ENCODE measurements around the gene IFT81. TPM values are rescaled to one million over a fixed set of nuclear protein-coding genes. Genes with fewer than 3 reads are reported as not detected.
A peak's percentile ranks its signal among the peaks of the same experiment; 100 is the strongest.

The IFT81 gene
- total RNA-seq, 1 experiment from 2014 or later, result 15.5 TPM

GRCh38 chr12:110100315-110100970 lies 23.7 kb upstream of the IFT81 start:
- BruUV-seq (replicated peaks), result no TSS peak
- ATAC-seq (peak; percentile 84), DNase-seq (ENCODE audit: low read depth, low spot score) (peak; percentile 53)
- ChIA-PET POLR2A (interaction anchor here (0.7 kb wide), 1 partner anchor 122 kb away, joined by 6 read pairs; no protein-coding TSS in a partner anchor), CTCF (interaction anchor here (0.6 to 1.7 kb wide), 6 partner anchors 103 to 432 kb away, joined by 3 to 13 read pairs (median 4); no protein-coding TSS in a partner anchor)
- Histone ChIP-seq H3K27ac (ENCODE audit: low read length) (no peak overlapping the region), H3K4me3 (ENCODE audit: low read depth in 2 of 2, low read length in 2 of 2) (no peak overlapping the region), H3K27me3 (ENCODE audit: control insufficient read depth, insufficient read depth, low read length) (no peaks in the 10 kb centered on the region), H3K9me3 (ENCODE audit: control insufficient read depth, insufficient read depth, low read depth, low read length) (no peaks in the 10 kb centered on the region), H3K36me3 (ENCODE audit: control insufficient read depth, insufficient read depth, low read length) (no peaks in the 10 kb centered on the region), H3K4me1 (ENCODE audit: control insufficient read depth, insufficient read depth, low read length) (peaks cover 6% of the 10 kb centered on the region)
- TF ChIP-seq POLR2AphosphoS5 (IDR thresholded peaks at IDR 0.05; ENCODE audit: low read depth, low read length), result no peak
- no peak for TF ChIP-seq TCF7L2 (IDR thresholded peaks at IDR 0.05; ENCODE audit: low read depth, low read length)
- TF ChIP-seq CTCF (IDR thresholded peaks at IDR 0.05), result peak; percentile 92
- in situ Hi-C loops (cut with HindIII; ENCODE audit: low pct_unique_long_range_greater_than_20kb, low sequenced_read_pairs), result no loop called here
- intact Hi-C loops (cut with micrococcal nuclease; ENCODE audit: unreplicated experiment), result loop anchor here (5.0 to 10.0 kb wide), 2 partner anchors 122 to 184 kb away; partner anchors contain the start of gene ATP2A2

GRCh38 chr12:110102255-110102654 lies 21.9 kb upstream of the IFT81 start:
- Histone ChIP-seq H3K27me3 (ENCODE audit: control insufficient read depth, insufficient read depth, low read length) (no peaks in the 10 kb centered on the region), H3K9me3 (ENCODE audit: control insufficient read depth, insufficient read depth, low read depth, low read length) (no peaks in the 10 kb centered on the region), H3K36me3 (ENCODE audit: control insufficient read depth, insufficient read depth, low read length) (no peaks in the 10 kb centered on the region), H3K4me1 (ENCODE audit: control insufficient read depth, insufficient read depth, low read length) (peaks cover 6% of the 10 kb centered on the region), H3K27ac (ENCODE audit: low read length) (no peak overlapping the region), H3K4me3 (ENCODE audit: low read depth in 2 of 2, low read length in 2 of 2) (no peak overlapping the region)
- ChIA-PET CTCF (interaction anchor here (0.6 to 1.2 kb wide), 2 partner anchors 15 kb away, joined by 3 to 6 read pairs; no protein-coding TSS in a partner anchor), POLR2A (interaction anchor here (0.6 kb wide), 1 partner anchor 186 kb away, joined by 7 read pairs; no protein-coding TSS in a partner anchor)
- ATAC-seq (peak; percentile 69), DNase-seq (ENCODE audit: low read depth, low spot score) (no peak)
- TF ChIP-seq TCF7L2 (IDR thresholded peaks at IDR 0.05; ENCODE audit: low read depth, low read length) (no peak), CTCF (IDR thresholded peaks at IDR 0.05) (peak; percentile 66)
- in situ Hi-C loops (cut with HindIII; ENCODE audit: low pct_unique_long_range_greater_than_20kb, low sequenced_read_pairs) (no loop called here), intact Hi-C loops (cut with micrococcal nuclease; ENCODE audit: unreplicated experiment) (loop anchor here (5.0 to 10.0 kb wide), 2 partner anchors 120 to 183 kb away; partner anchors contain the start of gene ATP2A2)
- BruUV-seq (replicated peaks), result no TSS peak

GRCh38 chr12:110104188-110105094 lies 19.7 kb upstream of the IFT81 start:
- intact Hi-C loops (cut with micrococcal nuclease; ENCODE audit: unreplicated experiment), result loop anchor here (5.0 to 10.0 kb wide), 2 partner anchors 118 to 180 kb away; partner anchors contain the start of gene ATP2A2
- BruUV-seq (replicated peaks), result no TSS peak
- Histone ChIP-seq H3K36me3 (ENCODE audit: control insufficient read depth, insufficient read depth, low read length) (no peaks in the 10 kb centered on the region), H3K9me3 (ENCODE audit: control insufficient read depth, insufficient read depth, low read depth, low read length) (no peaks in the 10 kb centered on the region), H3K27me3 (ENCODE audit: control insufficient read depth, insufficient read depth, low read length) (no peaks in the 10 kb centered on the region), H3K4me1 (ENCODE audit: control insufficient read depth, insufficient read depth, low read length) (peaks cover 8% of the 10 kb centered on the region), H3K27ac (ENCODE audit: low read length) (no peak overlapping the region), H3K4me3 (ENCODE audit: low read depth in 2 of 2, low read length in 2 of 2) (no peak overlapping the region)
- ATAC-seq (no peak), DNase-seq (ENCODE audit: low read depth, low spot score) (no peak)
- TF ChIP-seq TCF7L2 (IDR thresholded peaks at IDR 0.05; ENCODE audit: low read depth, low read length), result no peak
- in situ Hi-C loops (cut with HindIII; ENCODE audit: low pct_unique_long_range_greater_than_20kb, low sequenced_read_pairs), result no loop called here
- ChIA-PET POLR2A (no interaction called here), CTCF (no interaction called here)

Data from Panc1 (cell line).